HCT116 (cell line): ENCODE results near the gene RNASEH2A. TPM values are rescaled to one million over a fixed set of nuclear protein-coding genes. Genes with fewer than 3 reads are reported as not detected.

Experiments
- ATAC-seq: fragments of 200-7000 bp; cut with Tn5 transposase; 2 replicates; pipeline ENCODE4 v1.9.1; 2020; ENCODE audit warnings: mild to moderate bottlenecking, moderate library complexity
- BruUV-seq: library from RNA; stranded (reverse); fragments of 400-500 nt; replicated peaks from 2 replicates; lab custom pipeline; 2021; lab: Mats Ljungman, UMichigan
- CTCF ChIA-PET: fragments of 300-600 bp; sonication (Branson Sonifier 250); formaldehyde crosslinking; loops from one replicate; lab custom pipeline; 2021; ENCODE audit warnings: antibody characterized with exemption; lab: Charles Lee
- POLR2A ChIA-PET: fragments of 300-600, 350-600 bp; sonication (Branson Sonifier 250); formaldehyde crosslinking; loops from one replicate; lab custom pipeline; 2021; ENCODE audit warnings: antibody characterized with exemption; lab: Charles Lee
- RAD21 ChIA-PET, 2 experiments: fragments of 300-600 bp; sonication (Branson Sonifier 250); formaldehyde crosslinking; loops; one replicate each; lab custom pipeline; 2023; ENCODE audit warnings: low total read pairs in 2 of 2; ENCODE audit not compliant: uncharacterized antibody in 2 of 2, unreplicated experiment in 2 of 2, low non-redundant PET in 1 of 2; lab: Charles Lee
- DNase-seq: peaks from one replicate; pipeline ENCODE4 v3.0.0-alpha.2; 2010; ENCODE audit warnings: low read depth, low spot score
- H2AFZ ChIP-seq: fragments of 200-600 bp; shearing (Covaris generic), sonication (generic); 2 replicates; pipeline ENCODE4 v1.6.1; 2017; ENCODE audit warnings: low read depth, mixed run types, mixed read lengths, antibody characterized with exemption, low read length; ENCODE audit not compliant: poor library complexity, severe bottlenecking
- H3K27ac ChIP-seq: 2 replicates; pipeline ENCODE4 v1.5.1; 2012; ENCODE audit warnings: low read depth, low read length
- H3K27me3 ChIP-seq: fragments of 200-600 bp; sonication (generic); 2 replicates; pipeline ENCODE4 v1.6.1; 2016; ENCODE audit warnings: mixed run types, low read length, mixed read lengths; ENCODE audit not compliant: insufficient read depth
- H3K36me3 ChIP-seq, 2 experiments: fragments of 200-500 bp in 1 of 2; fragments of 200-600 bp in 1 of 2; sonication (Bioruptor generic) in 1 of 2; sonication (generic) in 1 of 2; 2 replicates each; pipeline versions ENCODE4 v1.5.1 to v1.6.1; 2014 to 2016; ENCODE audit warnings: low read length in 2 of 2, inconsistent platforms in 1 of 2, mixed read lengths in 1 of 2, mixed run types in 1 of 2; ENCODE audit not compliant: insufficient read depth in 2 of 2, control insufficient read depth in 1 of 2
- H3K4me1 ChIP-seq, 2 experiments: fragments of 200-600 bp in 1 of 2; sonication (generic) in 1 of 2; 2 replicates each; pipeline versions ENCODE4 v1.5.1 to v1.6.1; 2012 to 2017; ENCODE audit warnings: low read length in 2 of 2, inconsistent platforms in 1 of 2, mild to moderate bottlenecking in 1 of 2, mixed read lengths in 1 of 2, mixed run types in 1 of 2, moderate library complexity in 1 of 2; ENCODE audit not compliant: insufficient read depth in 2 of 2, control insufficient read depth in 1 of 2
- H3K4me2 ChIP-seq: fragments of 200-600 bp; sonication (generic); 2 replicates; pipeline ENCODE4 v1.6.1; 2017; ENCODE audit warnings: mixed run types, low read length, mixed read lengths
- H3K4me3 ChIP-seq, 2 experiments: fragments of 200-600 bp in 1 of 2; sonication (generic) in 1 of 2; replicated peaks in 1 of 2; 2 replicates each; pipeline ENCODE4 v1.5.1; 2011 to 2016; ENCODE audit warnings: low read length in 2 of 2, control low read depth in 1 of 2, low read depth in 1 of 2, mild to moderate bottlenecking in 1 of 2, mixed read lengths in 1 of 2, mixed run types in 1 of 2
- H3K79me2 ChIP-seq: fragments of 200-600 bp; sonication (generic); 2 replicates; pipeline ENCODE4 v1.6.1; 2017; ENCODE audit warnings: mild to moderate bottlenecking, mixed run types, low read length, moderate library complexity, mixed read lengths; ENCODE audit not compliant: insufficient read depth
- H3K9ac ChIP-seq: fragments of 200-600 bp; sonication (generic); 2 replicates; pipeline ENCODE4 v1.6.1; 2016; ENCODE audit warnings: low read length, mixed read lengths
- H3K9me2 ChIP-seq: fragments of 200-600 bp; sonication (generic), shearing (Covaris generic); 2 replicates; pipeline ENCODE4 v1.6.1; 2017; ENCODE audit warnings: mixed run types, mild to moderate bottlenecking, moderate library complexity; ENCODE audit not compliant: insufficient read depth
- H3K9me3 ChIP-seq, 2 experiments: fragments of 200-500 bp in 1 of 2; fragments of 200-600 bp in 1 of 2; sonication (Bioruptor generic) in 1 of 2; sonication (generic) in 1 of 2; 2 replicates each; pipeline ENCODE4 v1.6.1; 2014 to 2017; ENCODE audit warnings: low read length in 2 of 2, mixed read lengths in 2 of 2, inconsistent platforms in 1 of 2, low read depth in 1 of 2, mild to moderate bottlenecking in 1 of 2, mixed run types in 1 of 2, moderate library complexity in 1 of 2; ENCODE audit not compliant: control insufficient read depth in 1 of 2, insufficient read depth in 1 of 2
- H4K20me1 ChIP-seq: fragments of 200-600 bp; sonication (generic), shearing (Covaris generic); 2 replicates; pipeline ENCODE4 v1.6.1; 2017; ENCODE audit warnings: mixed run types, mild to moderate bottlenecking, moderate library complexity; ENCODE audit not compliant: insufficient read depth
- CBX3 ChIP-seq: IDR thresholded peaks from 2 replicates; pipeline ENCODE4 v1.6.1; 2012; ENCODE audit warnings: low read depth
- CTCF ChIP-seq, 3 experiments: fragments of 200-600 bp in 1 of 3; sonication (generic) in 1 of 3; IDR thresholded peaks in 2 of 3; conservative IDR thresholded peaks in 1 of 3; 2 replicates each; pipeline ENCODE4 v1.5.1; 2012 to 2017; ENCODE audit warnings: low read depth in 2 of 3, low read length in 2 of 3, antibody characterized with exemption in 1 of 3, borderline replicate concordance in 1 of 3, control low read depth in 1 of 3, mild to moderate bottlenecking in 1 of 3, mixed read lengths in 1 of 3, mixed run types in 1 of 3, moderate library complexity in 1 of 3; ENCODE audit not compliant: insufficient read depth in 1 of 3
- EZH2phosphoT487 ChIP-seq: fragments of 200-600 bp; IDR thresholded peaks from 2 replicates; pipeline ENCODE4 v1.6.1; 2018; ENCODE audit warnings: antibody characterized with exemption, borderline replicate concordance
- RAD21 ChIP-seq: IDR thresholded peaks from 2 replicates; pipeline ENCODE4 v1.6.1; 2012; ENCODE audit warnings: low read depth, mild to moderate bottlenecking
- intact Hi-C: fragments of 100-400 bp; cut with micrococcal nuclease; formaldehyde crosslinking; loops from 2 replicates; pipeline ENCODE4 v1.10.0; 2022
- total RNA-seq: library from RNA; stranded (reverse); gene quantifications from one replicate; pipeline ENCODE4 v1.2.1, GENCODE V29; 2021; ENCODE audit not compliant: unreplicated experiment
- TF ChIP-seq, protein P1 (sequence below): IDR thresholded peaks from 2 replicates; pipeline ENCODE4 v1.6.1; 2012

Gene RNASEH2A
- total RNA-seq, 1 experiment from 2014 or later = 54.5 TPM

GRCh38 chr19:12847159-12848139 is 41.1 kb downstream of the RNASEH2A start:
- intact Hi-C loops = loop anchor here (5.0 kb wide), 1 partner anchor 70 kb away; the partner anchor contains the start of gene HOOK2

More at GRCh38 chr19:12847159-12848139, 41.1 kb downstream of the RNASEH2A start:
- no TSS peak for BruUV-seq
- H3K9me3 ChIP-seq = no peaks in the 10 kb centered on the region
- ChIA-PET CTCF (interaction anchor here (0.6 to 2.3 kb wide), 23 partner anchors 8 to 124 kb away, joined by 3 to 34 read pairs (median 4); partner anchors contain the start of genes GCDH and RTBDN), POLR2A (no interaction called here), RAD21 (interaction anchor here (0.6 to 1.6 kb wide), 4 partner anchors 74 to 88 kb away, joined by 3 to 5 read pairs (median 4); no protein-coding TSS in a partner anchor)
- ATAC-seq (peak; percentile 99), DNase-seq (no peak)
- H3K79me2 ChIP-seq = peaks cover 10% of the 10 kb centered on the region; the same call in 1 of the 2 replicates
- H2AFZ ChIP-seq = no peak overlapping the region
- no peak overlapping the region for H3K4me3 ChIP-seq
- peaks cover 8 to 11% of the 10 kb centered on the region in 2 experiments; a peak in 2 of 4 replicates for H3K36me3 ChIP-seq
- H3K4me2 ChIP-seq = peak overlapping the region; percentile 54
- no peaks in the 10 kb centered on the region for H3K27me3 ChIP-seq
- H4K20me1 ChIP-seq = no peaks in the 10 kb centered on the region
- H3K4me1 ChIP-seq = peaks cover 4 to 18% of the 10 kb centered on the region in 2 experiments; a peak in 3 of 4 replicates
- no peaks in the 10 kb centered on the region for H3K9me2 ChIP-seq
- TF ChIP-seq EZH2phosphoT487 (no peak), CBX3 (no peak), RAD21 (peak; percentile 96), CTCF (IDR thresholded peaks at IDR 0.05 in 2 of 3, conservative IDR thresholded peaks at IDR 0.05 in 1 of 3; ENCODE audit: borderline replicate concordance in 1 of 3, insufficient read depth in 1 of 3, low read depth in 2 of 3, low read length in 2 of 3) (peak; percentile 81 to 98 (median 95))
- TF ChIP-seq, protein P1, sequence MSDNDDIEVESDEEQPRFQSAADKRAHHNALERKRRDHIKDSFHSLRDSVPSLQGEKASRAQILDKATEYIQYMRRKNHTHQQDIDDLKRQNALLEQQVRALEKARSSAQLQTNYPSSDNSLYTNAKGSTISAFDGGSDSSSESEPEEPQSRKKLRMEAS = no peak
- H3K27ac ChIP-seq = peak overlapping the region; percentile 22; the same call in 1 of the 2 replicates
- no peak overlapping the region for H3K9ac ChIP-seq
